PC-9 (cell line): Measurements from ENCODE around the gene UNC93A.

Source experiments
- EZH2 ChIP-seq: fragments of 200-600 bp; sonication (generic); IDR thresholded peaks from 2 replicates; pipeline ENCODE4 v1.8.0; 2017; ENCODE audit warnings: antibody characterized with exemption, low read depth
- TF ChIP-seq, protein P1 (sequence below): fragments of 200-600 bp; sonication (generic); conservative IDR thresholded peaks from 2 replicates; pipeline ENCODE4 v1.6.1; 2017; ENCODE audit warnings: mixed run types, antibody characterized with exemption, mild to moderate bottlenecking, moderate library complexity

DNA sequence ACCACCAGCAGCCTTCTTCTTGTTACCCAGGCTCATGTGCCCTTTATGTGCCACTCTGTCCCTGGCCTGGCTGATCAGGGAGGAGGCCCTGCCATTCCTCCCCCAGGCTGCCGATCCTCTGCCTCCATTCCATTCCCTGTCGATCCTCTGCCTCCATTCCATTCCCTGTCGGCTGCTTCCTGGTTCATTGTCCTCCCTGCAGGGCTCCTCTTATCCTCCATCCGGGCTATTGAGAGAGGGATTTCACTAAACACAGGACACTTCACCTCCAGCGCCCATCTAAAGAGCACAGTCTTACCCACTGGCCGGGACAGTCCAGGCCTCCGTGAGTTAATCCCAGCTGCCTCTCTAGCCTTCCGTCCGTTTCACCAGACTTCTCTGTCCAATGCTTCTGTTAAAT, 26.1 kb downstream of the UNC93A start:
- TF ChIP-seq, protein P1, sequence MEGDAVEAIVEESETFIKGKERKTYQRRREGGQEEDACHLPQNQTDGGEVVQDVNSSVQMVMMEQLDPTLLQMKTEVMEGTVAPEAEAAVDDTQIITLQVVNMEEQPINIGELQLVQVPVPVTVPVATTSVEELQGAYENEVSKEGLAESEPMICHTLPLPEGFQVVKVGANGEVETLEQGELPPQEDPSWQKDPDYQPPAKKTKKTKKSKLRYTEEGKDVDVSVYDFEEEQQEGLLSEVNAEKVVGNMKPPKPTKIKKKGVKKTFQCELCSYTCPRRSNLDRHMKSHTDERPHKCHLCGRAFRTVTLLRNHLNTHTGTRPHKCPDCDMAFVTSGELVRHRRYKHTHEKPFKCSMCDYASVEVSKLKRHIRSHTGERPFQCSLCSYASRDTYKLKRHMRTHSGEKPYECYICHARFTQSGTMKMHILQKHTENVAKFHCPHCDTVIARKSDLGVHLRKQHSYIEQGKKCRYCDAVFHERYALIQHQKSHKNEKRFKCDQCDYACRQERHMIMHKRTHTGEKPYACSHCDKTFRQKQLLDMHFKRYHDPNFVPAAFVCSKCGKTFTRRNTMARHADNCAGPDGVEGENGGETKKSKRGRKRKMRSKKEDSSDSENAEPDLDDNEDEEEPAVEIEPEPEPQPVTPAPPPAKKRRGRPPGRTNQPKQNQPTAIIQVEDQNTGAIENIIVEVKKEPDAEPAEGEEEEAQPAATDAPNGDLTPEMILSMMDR, result no peak
- TF ChIP-seq EZH2, result no peak
